Measurements from ENCODE around the gene CORO1C.

The CORO1C gene

GRCh38 chr12:108597559-108598471 lies 133.5 kb downstream of the CORO1C start, which contains the start of gene TMEM119:
TSS of gene TMEM119 (minus strand) at chr12:108598084. CDS start at chr12:108592383, 5,701 bp downstream.
- no peak for DNase-seq

- no peak for DNase-seq
These were observed 134.3 kb downstream of the CORO1C start for GRCh38 chr12:108596854-108597558.

GRCh38 chr12:108595711-108596647 lies 135.3 kb downstream of the CORO1C start:
- DNase-seq, result no peak

Measured in NCI-H1694 treated with DMSO at 0.1 percent for 48 hours (cell line).